Rectal smooth muscle tissue (tissue), 1 donor: ENCODE data around the gene CHIC2.

Experiments used
- H3K27ac ChIP-seq: one replicate; pipeline ENCODE4 v1.7.0; 2013; ENCODE audit warnings: low read depth, low read length, inconsistent platforms
- H3K27me3 ChIP-seq: one replicate; pipeline ENCODE4 v1.7.0; 2013; ENCODE audit warnings: low read length; ENCODE audit not compliant: control insufficient read depth, insufficient read depth
- H3K36me3 ChIP-seq: one replicate; pipeline ENCODE4 v1.7.0; 2013; ENCODE audit warnings: low read length; ENCODE audit not compliant: control insufficient read depth, insufficient read depth
- H3K4me1 ChIP-seq: one replicate; pipeline ENCODE4 v1.7.0; 2013; ENCODE audit warnings: low read length; ENCODE audit not compliant: control insufficient read depth, insufficient read depth
- H3K4me3 ChIP-seq: one replicate; pipeline ENCODE4 v1.7.0; 2013; ENCODE audit warnings: low read length
- H3K9ac ChIP-seq: one replicate; pipeline ENCODE4 v1.7.0; 2013; ENCODE audit warnings: low read length

Gene CHIC2

DNA sequence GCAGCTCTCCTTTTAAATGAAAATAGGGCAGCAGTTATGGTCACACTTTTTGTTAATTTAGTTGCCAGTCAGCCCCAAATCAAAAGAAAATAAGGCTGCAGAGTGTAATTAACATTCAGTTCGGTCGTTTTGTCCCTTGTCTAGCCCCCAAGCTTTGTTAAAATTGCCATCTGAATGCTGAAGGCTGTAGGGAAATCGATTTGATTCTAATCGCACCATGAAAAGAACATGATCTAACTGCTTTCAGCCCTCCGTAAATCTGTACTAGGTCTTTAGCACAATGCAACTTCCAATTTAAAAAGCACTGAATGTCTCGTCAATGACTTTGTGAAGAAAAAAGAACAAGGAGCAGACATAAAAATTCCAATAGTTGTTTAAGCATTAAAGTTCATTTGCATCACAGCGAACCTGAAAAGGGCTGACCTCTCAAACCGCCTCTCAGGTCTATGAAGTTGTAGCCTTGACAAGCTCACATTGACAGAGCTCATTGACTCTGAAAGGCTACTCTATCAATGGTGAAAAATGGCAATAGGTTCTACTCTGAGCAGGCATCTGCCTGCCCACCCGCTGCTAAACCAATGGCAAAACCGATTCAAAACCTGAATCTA lies 48.9 kb downstream of the CHIC2 start:
- no peak overlapping the region for H3K4me3 ChIP-seq
- no peaks in the 10 kb centered on the region for H3K36me3 ChIP-seq
- H3K4me1 ChIP-seq = no peaks in the 10 kb centered on the region
- H3K9ac ChIP-seq = no peak overlapping the region
- no peaks in the 10 kb centered on the region for H3K27me3 ChIP-seq
- no peak overlapping the region for H3K27ac ChIP-seq

DNA sequence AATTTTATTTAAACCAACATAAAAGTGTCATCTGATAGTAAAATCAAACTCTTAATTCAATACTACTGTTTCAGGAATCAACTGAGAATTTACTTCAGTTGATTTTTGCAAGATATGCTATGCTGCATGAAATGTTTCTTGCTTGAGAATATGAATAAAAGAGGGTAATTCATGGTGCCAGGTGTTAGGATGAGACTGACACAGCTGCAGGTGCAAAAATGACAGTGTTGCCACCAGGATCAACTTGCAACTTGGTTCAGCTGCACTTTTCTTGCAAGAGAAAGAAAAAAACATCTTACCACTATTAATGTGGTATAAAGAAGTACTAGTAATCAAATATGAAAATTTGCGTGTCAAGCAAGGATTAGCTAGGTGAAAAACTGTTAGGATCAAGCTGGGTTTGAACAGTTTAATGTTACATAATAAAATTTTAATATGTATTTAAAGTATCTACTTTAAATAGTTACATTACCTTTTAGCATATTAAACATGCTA lies 49.7 kb downstream of the CHIC2 start:
- Histone ChIP-seq H3K4me1 (no peaks in the 10 kb centered on the region), H3K9ac (no peak overlapping the region), H3K4me3 (no peak overlapping the region), H3K36me3 (no peaks in the 10 kb centered on the region), H3K27ac (no peak overlapping the region), H3K27me3 (no peaks in the 10 kb centered on the region)

DNA sequence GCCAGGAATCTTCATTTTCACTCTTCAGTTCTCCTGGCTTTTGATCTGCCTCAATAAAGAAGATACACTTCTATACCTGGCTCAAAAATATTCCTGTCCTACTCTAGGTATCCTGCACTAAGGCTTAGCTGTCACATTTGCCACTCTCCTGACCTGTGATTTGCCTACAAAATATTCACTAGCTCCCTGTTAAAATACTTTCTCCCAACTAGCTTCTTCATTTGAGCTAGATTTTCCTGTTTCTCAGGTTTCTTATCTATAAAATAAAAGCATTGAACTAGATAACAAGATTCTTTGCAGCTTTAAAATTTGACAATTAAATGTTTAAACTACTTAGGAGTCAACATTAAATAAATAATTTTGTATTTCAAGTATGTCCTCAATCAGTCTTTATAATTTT lies 53.2 kb downstream of the CHIC2 start:
- Histone ChIP-seq H3K4me3 (no peak overlapping the region), H3K9ac (no peak overlapping the region), H3K27me3 (no peaks in the 10 kb centered on the region), H3K27ac (no peak overlapping the region), H3K36me3 (no peaks in the 10 kb centered on the region), H3K4me1 (no peaks in the 10 kb centered on the region)

DNA sequence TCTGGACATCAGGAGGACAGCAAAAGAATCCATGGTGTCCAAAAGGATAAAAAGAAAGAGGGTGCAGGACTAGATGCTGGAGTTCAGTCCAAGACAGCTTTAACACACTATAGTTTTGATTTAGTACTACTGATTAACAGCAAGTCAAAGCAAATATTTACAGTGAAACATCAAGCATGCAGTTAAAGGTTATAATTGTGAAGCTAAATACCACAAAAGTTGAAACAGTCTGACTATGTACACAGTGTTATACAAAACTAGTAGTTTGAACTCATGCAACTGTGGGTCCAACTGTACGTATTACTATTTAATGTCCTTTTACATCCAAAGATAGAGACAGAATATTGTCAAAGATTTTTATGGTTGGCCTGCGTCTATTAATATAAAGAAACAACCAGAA lies 57.6 kb downstream of the CHIC2 start:
- H3K27ac ChIP-seq = no peak overlapping the region

DNA sequence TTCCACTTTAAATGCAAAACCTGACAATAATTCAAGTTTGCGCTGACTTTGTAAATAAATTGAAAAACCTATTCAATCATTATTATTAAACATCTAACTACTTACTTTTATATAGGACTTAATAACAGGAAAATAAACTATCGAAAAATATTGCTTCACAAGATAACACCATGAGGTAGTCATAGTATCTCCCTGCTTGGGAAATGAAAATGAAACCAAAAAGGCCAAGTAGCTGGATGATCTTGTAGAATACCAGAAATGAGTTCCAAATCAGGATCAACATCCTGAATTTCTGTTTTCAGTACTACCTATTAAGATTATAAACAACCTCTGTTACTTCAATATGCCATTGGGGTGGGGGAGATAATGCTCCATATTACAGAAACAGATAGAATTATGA lies 58.9 kb downstream of the CHIC2 start:
- Histone ChIP-seq H3K27ac (no peak overlapping the region), H3K4me1 (no peaks in the 10 kb centered on the region), H3K4me3 (no peak overlapping the region), H3K36me3 (peaks cover 2% of the 10 kb centered on the region), H3K27me3 (no peaks in the 10 kb centered on the region), H3K9ac (no peak overlapping the region)

More for the DNA sequence above, 57.6 kb downstream of the CHIC2 start:
- H3K9ac ChIP-seq = no peak overlapping the region
- H3K4me1 ChIP-seq = no peaks in the 10 kb centered on the region
- H3K4me3 ChIP-seq = no peak overlapping the region
- H3K27me3 ChIP-seq = no peaks in the 10 kb centered on the region
- no peaks in the 10 kb centered on the region for H3K36me3 ChIP-seq

DNA sequence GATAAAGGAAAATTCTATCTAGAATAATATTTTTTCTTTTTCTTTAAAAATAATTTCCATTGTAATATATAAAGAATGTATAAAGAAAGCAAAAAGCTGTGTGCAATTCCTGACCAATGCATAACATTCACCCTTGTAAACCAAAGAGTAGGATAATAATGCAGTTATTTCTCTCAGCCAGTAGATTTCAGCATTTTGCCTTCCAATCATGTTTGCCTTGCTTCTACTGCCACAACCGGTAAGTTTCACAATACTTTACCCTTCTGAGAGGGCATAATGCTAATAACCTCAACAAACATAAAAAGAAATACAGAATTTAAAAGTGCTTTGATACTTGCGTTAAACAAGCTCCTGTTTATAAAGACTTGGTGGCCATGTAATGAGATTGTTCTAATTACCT lies 59.9 kb downstream of the CHIC2 start:
- peaks cover 2% of the 10 kb centered on the region for H3K36me3 ChIP-seq
- no peaks in the 10 kb centered on the region for H3K4me1 ChIP-seq
- no peaks in the 10 kb centered on the region for H3K27me3 ChIP-seq
- H3K9ac ChIP-seq = no peak overlapping the region
- no peak overlapping the region for H3K4me3 ChIP-seq
- no peak overlapping the region for H3K27ac ChIP-seq

DNA sequence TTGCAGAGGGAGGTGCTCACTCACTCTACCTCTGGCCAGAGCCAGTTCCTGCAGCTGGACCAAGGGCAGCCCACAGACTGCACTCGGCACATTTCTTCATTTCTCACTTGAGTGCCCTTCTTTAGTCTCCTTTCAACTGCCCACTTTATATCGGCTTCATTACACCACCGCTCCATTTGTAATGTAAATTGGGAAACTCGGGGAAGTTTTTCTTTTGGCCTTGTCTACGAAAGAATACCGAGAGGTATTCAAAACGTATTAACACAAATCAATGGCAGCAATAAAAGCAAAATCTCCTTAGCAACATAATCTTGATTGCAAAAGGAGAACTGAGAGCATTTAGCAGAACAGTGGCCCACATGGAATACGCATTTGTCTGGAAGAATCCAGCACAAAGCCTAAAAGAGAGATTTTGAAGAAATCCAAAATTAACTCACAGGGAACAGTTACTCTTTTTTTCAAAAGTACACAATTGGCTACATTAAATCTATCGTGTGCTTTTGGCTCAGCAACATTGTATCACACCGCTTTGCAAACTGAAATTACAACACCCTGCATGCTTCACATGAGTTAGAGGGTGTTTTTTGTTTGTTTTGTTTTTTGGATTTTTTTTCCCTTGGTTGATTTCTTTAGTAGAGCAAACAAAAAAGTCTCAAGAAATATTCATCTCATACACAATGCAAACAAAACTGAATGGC lies 62.6 kb downstream of the CHIC2 start:
- H3K4me1 ChIP-seq = no peaks in the 10 kb centered on the region
- H3K4me3 ChIP-seq = no peak overlapping the region

DNA sequence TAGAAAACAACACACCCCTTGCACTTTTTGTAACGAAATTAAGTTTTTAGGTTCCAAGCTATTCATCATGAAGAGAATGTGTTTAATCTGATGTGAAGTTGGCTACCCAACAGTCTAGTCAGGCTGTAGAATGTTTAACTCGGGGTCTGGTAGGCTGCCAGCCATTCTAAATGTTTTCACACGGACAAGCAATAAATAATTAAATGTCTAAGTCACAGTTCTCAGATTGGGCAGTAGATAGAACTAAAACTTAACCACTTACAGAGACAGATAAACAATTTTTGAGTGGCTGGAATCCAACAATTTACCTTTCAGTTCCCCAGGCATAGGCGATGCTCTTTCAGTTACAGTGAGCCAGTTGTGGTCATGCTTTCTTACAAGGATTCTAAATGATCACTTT lies 66.5 kb downstream of the CHIC2 start:
- H3K27me3 ChIP-seq = no peaks in the 10 kb centered on the region
- no peak overlapping the region for H3K9ac ChIP-seq
- no peak overlapping the region for H3K27ac ChIP-seq
- no peak overlapping the region for H3K4me3 ChIP-seq
- no peaks in the 10 kb centered on the region for H3K4me1 ChIP-seq
- peaks cover 2% of the 10 kb centered on the region for H3K36me3 ChIP-seq

More for the DNA sequence above, 62.6 kb downstream of the CHIC2 start:
- Histone ChIP-seq H3K27ac (no peak overlapping the region), H3K9ac (no peak overlapping the region), H3K27me3 (no peaks in the 10 kb centered on the region), H3K36me3 (peaks cover 2% of the 10 kb centered on the region)

DNA sequence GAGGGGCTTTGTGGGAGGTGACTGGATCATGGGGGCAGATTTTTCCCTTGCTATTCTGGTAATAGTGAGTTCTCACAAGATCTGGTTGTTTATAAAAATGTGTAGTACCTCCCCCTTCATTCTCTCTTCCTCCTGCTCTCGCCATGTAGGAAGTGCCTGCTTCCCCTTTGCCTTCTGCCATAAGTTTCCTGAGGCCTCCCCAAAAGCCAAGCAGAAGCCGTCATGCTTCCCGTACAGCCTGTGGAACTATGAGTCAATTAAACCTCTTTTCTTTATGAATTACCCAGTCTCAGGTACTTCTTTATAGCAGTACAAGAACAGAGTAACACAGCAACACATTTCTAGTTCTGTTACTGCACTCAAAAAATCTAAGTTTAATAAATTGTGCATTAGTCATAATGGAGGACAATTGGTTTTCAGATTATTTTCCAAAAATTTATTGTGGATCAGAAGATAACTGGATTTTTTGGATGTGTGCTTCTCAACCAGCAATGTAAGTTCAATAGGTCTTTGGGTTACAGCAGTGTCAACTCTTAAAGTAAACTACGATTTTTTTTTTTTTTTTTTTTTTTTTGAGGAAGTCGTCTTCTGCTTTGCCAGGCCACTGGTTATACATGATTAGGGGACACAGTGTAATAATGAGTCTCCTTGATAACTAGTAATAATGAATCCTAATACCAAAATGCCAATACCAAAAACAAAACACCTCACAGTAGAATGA lies 69.9 kb downstream of the CHIC2 start:
- Histone ChIP-seq H3K9ac (no peak overlapping the region), H3K4me1 (no peaks in the 10 kb centered on the region), H3K27me3 (no peaks in the 10 kb centered on the region), H3K36me3 (no peaks in the 10 kb centered on the region), H3K4me3 (no peak overlapping the region), H3K27ac (no peak overlapping the region)

DNA sequence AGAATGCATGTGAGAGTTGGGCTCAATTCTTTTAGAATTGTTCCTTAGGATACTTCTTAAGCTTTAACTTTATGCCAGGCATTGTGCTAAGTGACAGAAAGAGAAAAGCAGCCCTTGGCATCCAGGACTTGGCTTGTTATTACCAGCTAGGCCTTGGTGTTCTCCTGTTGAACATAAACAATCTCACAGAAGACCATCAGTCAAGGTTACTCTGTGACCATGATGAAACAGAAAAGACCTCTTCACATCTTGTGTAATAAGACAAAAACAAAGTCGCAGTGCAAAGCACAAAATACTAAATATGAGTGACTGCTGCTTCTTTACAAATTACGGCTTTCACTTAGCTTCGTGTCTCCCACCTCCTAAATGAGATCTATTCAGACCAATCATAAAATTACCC lies 71.6 kb downstream of the CHIC2 start:
- Histone ChIP-seq H3K36me3 (no peaks in the 10 kb centered on the region), H3K4me3 (no peak overlapping the region), H3K9ac (no peak overlapping the region), H3K4me1 (no peaks in the 10 kb centered on the region), H3K27me3 (no peaks in the 10 kb centered on the region), H3K27ac (no peak overlapping the region)

DNA sequence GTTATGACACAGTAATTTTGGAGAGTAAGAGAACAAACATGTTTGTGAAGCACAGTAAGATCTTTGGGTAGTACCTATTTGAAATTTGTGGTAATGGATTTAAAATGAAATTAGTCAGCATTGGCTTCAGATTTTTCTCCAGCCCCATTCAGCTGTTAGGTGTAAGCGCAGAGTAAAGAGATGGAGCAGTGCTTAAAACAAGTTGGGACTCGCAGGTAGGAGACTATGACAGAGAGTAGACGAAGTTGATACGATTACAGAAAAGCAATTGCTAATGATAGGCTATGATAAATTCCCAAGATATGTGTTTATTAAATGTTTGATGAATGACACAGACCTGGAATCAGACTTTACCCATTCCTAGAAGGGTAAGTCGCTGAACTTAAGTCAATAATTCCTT lies 72.6 kb downstream of the CHIC2 start:
- Histone ChIP-seq H3K27ac (no peak overlapping the region), H3K4me3 (no peak overlapping the region), H3K9ac (no peak overlapping the region), H3K27me3 (no peaks in the 10 kb centered on the region), H3K36me3 (no peaks in the 10 kb centered on the region), H3K4me1 (no peaks in the 10 kb centered on the region)

DNA sequence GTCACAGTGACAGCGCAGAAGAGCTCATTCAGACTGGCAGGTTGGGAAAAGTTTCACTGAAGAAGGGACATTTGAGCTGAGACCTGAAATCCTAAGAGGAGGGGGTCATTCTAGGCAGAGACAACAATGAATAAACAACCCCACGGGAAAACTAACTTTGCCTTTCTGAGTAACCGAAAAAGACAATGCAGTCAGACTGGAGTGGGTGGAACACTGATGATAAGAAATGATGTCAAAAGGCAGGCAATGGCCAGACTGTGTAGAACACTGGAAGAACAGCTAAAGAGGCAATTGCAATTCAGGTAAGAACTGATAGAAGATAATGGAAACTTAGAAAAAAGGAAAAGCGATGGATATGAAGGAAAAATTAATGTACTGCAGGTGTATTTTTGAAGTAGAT lies 73.8 kb downstream of the CHIC2 start:
- Histone ChIP-seq H3K9ac (no peak overlapping the region), H3K4me3 (no peak overlapping the region), H3K4me1 (no peaks in the 10 kb centered on the region), H3K27me3 (no peaks in the 10 kb centered on the region), H3K27ac (no peak overlapping the region), H3K36me3 (no peaks in the 10 kb centered on the region)
